Erythroblast (primary cell): Measurements from ENCODE around the gene LBH.

Experiments used
- GATA1 ChIP-seq: IDR thresholded peaks from 2 replicates; pipeline ENCODE4 v1.6.1; 2011; ENCODE audit warnings: low read depth, mild to moderate bottlenecking, control low read depth, low read length, moderate library complexity
- POLR2A ChIP-seq: IDR thresholded peaks from 2 replicates; pipeline ENCODE4 v1.6.1; 2011; ENCODE audit warnings: mild to moderate bottlenecking, low read length

- TF ChIP-seq POLR2A (no peak), GATA1 (no peak)
Observed at GRCh38 chr2:30273574-30273929, 42.2 kb downstream of the LBH start.
